Measurements from ENCODE around the gene PAGR1. TPM values are rescaled to one million over a fixed set of nuclear protein-coding genes. Genes with fewer than 3 reads are reported as not detected.

The PAGR1 gene
- total and polyA plus RNA-seq, 12 donors: 9.6 to 35.1 (median 13.0) TPM

DNA sequence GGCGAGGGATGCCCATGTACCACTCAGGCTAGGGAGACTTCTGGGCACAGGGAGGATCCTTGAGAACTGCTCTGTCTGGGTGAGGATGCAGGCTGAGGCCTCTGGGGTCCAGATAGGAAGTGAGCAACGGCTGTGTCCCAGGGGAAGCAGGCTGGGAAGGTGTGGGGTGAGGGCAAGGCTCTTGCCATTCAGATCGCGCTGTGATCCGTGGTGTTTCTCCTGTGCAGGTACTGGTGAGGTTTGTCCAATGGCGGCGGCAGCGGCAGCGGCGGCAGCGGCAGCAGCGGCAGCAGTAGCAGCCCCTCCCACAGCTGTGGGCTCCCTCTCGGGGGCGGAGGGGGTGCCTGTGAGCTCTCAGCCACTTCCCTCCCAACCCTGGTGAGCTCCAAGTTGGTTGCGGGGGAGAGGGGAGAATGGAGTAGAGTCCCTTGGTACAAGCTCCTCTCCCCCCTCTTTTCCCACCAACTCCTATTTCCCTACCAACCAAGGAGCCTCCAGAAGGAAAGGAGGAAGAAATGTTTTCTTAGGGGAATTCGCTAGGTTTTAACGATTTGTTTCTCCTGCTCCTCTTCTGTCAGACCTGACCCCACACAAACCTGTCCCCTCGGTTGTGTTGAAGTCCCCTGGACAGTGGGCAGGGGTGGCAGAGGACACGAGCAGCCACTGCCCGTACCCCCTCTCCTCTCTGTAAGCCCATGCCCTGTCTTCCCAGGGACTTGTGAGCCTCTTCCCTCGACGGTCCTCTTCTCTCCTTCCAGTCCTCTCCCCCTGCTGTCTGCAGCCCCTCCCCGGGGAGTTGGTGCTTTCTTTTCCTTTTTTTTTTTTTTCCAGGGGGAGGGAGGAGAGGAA lies 5.9 kb upstream of the PAGR1 start:
- H3K9me3 ChIP-seq: no peaks in the 10 kb centered on the region
- DNase-seq (peak in 1 of 2 donors; percentile 31), ATAC-seq (no peak)
- TF ChIP-seq, protein P1, sequence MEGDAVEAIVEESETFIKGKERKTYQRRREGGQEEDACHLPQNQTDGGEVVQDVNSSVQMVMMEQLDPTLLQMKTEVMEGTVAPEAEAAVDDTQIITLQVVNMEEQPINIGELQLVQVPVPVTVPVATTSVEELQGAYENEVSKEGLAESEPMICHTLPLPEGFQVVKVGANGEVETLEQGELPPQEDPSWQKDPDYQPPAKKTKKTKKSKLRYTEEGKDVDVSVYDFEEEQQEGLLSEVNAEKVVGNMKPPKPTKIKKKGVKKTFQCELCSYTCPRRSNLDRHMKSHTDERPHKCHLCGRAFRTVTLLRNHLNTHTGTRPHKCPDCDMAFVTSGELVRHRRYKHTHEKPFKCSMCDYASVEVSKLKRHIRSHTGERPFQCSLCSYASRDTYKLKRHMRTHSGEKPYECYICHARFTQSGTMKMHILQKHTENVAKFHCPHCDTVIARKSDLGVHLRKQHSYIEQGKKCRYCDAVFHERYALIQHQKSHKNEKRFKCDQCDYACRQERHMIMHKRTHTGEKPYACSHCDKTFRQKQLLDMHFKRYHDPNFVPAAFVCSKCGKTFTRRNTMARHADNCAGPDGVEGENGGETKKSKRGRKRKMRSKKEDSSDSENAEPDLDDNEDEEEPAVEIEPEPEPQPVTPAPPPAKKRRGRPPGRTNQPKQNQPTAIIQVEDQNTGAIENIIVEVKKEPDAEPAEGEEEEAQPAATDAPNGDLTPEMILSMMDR (IDR thresholded peaks at IDR 0.05): no peak
- 44 to 45% methylated on average over 23 of the region's 23 CpGs for WGBS, 2 donors
- peaks cover 0 to 22% (median 14%) of the 10 kb centered on the region in 9 donors for H3K36me3 ChIP-seq
- H3K4me1 ChIP-seq: peaks cover 29 to 76% (median 68%) of the 10 kb centered on the region in 9 donors
- H3K27ac ChIP-seq: peak overlapping the region in 9 of 10 donors; percentile 86 to 97 (median 92)
- intact Hi-C loops (cut with DNase I): loop anchor here in 5 of 10 donors (5.0 to 10.0 kb wide), 5 partner anchors 37 to 845 kb away; partner anchors contain the start of genes TAOK2 (in 2 of the 5), FBRS (in 1 of the 5), HIRIP3 (in 1 of the 5) and INO80E (in 1 of the 5)
- H3K4me3 ChIP-seq: peak overlapping the region in 5 of 10 donors; percentile 5 to 67 (median 17)
- H3K27me3 ChIP-seq: peaks cover 0 to 16% (median 0%) of the 10 kb centered on the region in 7 donors

DNA sequence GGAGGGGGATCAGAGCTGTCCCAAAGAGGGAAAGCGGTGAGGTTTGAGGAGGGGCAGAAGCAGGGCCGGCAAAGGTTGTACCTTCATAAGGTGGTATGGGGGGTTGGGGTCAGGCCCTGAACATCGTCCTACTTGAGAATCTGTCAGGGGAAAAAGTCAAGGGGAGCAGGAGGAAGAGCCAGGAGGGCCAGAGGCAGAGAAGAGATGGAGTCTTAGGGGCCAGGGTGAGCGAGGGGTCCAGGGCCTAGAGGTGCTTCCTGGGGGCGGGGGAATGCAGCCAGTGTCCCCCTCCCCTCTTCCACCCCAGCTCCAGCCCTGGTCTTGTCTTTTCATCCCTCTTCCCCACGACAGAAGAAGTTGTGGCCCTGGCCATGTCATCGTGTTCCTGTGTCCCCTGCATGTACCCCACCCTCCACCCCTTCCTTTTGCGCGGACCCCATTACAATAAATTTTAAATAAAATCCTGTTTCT lies 5.2 kb upstream of the PAGR1 start:
- Histone ChIP-seq H3K27me3 (peaks cover 0 to 16% (median 0%) of the 10 kb centered on the region in 7 donors), H3K36me3 (peaks cover 0 to 22% (median 14%) of the 10 kb centered on the region in 9 donors)
- 17 to 23% methylated on average over 9 of the region's 9 CpGs for WGBS, 2 donors

DNA sequence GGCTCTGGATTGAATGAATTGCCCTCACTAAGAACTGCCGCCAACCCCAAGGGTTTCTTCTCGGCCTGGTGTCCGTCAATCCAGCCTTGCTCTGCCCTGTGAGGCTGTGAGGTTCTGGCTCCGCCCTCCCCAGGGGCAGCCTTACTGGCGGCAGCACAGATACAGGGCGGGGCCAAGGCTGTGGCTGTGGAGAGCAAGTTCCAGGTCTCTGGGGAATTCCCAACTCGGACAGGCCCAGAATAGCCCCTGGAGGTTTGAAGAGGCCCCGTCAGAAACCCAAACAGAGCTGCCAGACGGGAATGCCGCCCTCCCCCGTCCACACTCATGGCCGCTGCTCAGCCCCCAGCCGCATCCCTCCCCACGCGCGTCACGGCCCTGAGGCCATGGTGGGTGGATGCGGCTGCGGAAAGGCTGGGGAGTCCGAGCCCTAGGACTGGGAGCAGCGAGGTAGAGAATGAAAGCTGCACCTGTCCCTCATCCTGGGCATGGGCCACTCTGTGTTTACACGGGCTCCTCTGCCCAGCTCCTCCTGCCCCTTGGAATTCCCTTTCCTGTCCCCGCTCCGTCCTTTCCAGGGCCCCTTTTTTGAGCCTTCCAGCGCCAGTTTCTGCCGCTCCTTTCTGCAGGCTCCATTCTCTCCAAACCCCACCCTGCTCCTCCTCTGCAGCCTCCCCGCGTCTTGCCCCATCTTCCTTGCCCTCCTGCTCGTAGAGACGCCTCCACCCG lies 4.6 kb upstream of the PAGR1 start:
- intact Hi-C loops (cut with DNase I): loop anchor here in 5 of 10 donors (5.0 to 10.0 kb wide), 5 partner anchors 36 to 843 kb away; partner anchors contain the start of genes FBRS (in 1 of the 5), HIRIP3 (in 1 of the 5), INO80E (in 1 of the 5) and PRR14 (in 1 of the 5)

More for the DNA sequence above, 5.2 kb upstream of the PAGR1 start:
- H3K4me1 ChIP-seq: peaks cover 32 to 80% (median 72%) of the 10 kb centered on the region in 9 donors
- TF ChIP-seq, protein P1 (IDR thresholded peaks at IDR 0.05): no peak
- no peaks in the 10 kb centered on the region for H3K9me3 ChIP-seq
- intact Hi-C loops (cut with DNase I): loop anchor here in 5 of 10 donors (5.0 to 10.0 kb wide), 5 partner anchors 37 to 844 kb away; partner anchors contain the start of genes FBRS (in 1 of the 5), HIRIP3 (in 1 of the 5), INO80E (in 1 of the 5) and PRR14 (in 1 of the 5)
- DNase-seq (no peak), ATAC-seq (no peak)
- H3K4me3 ChIP-seq: peak overlapping the region in 6 of 10 donors; percentile 61 to 73 (median 66)
- peak overlapping the region in 9 of 10 donors; percentile 86 to 97 (median 92) for H3K27ac ChIP-seq

More for the DNA sequence above, 4.6 kb upstream of the PAGR1 start:
- DNase-seq (peak; percentile 96 to 97), ATAC-seq (peak; percentile 69 to 84 (median 76))
- 0 to 1% methylated on average over 31 of the region's 31 CpGs for WGBS, 2 donors
- Histone ChIP-seq H3K27me3 (peaks cover 0 to 16% (median 0%) of the 10 kb centered on the region in 7 donors), H3K27ac (peak overlapping the region; percentile 86 to 97 (median 91)), H3K4me3 (peak overlapping the region; percentile 36 to 73 (median 64)), H3K36me3 (peaks cover 0 to 22% (median 14%) of the 10 kb centered on the region in 9 donors), H3K9me3 (no peaks in the 10 kb centered on the region), H3K4me1 (peaks cover 32 to 81% (median 72%) of the 10 kb centered on the region in 9 donors)
- TF ChIP-seq, protein P1 (IDR thresholded peaks at IDR 0.05): peak in 1 of 9 donors; percentile 14
